ENCODE data around the gene ABHD5. TPM values are rescaled to one million over a fixed set of nuclear protein-coding genes. Genes with fewer than 3 reads are reported as not detected.

ABHD5 gene
- total and polyA plus RNA-seq, 2 of the 8 experiments (the other 6 are each of a cell fraction or from before 2014, with no cell fraction given): 10.5 to 16.4 TPM

- Histone ChIP-seq H2BK5ac (ENCODE audit: low read depth, low read length) (no peak overlapping the region), H3K36me3 (ENCODE audit: control insufficient read depth in 2 of 4, insufficient read depth in 4 of 4, low read length in 3 of 4) (no peaks in the 10 kb centered on the region), H3K23me2 (ENCODE audit: low read depth, low read length) (no peaks in the 10 kb centered on the region), H3K4ac (replicated peaks; ENCODE audit: insufficient read length, low read depth, low read length) (no peak overlapping the region), H3K18ac (ENCODE audit: extremely low read depth, low read length) (no peak overlapping the region), H3K9me3 (ENCODE audit: insufficient read depth in 2 of 2, low read depth in 1 of 2, low read length in 1 of 2) (no peaks in the 10 kb centered on the region), H4K5ac (ENCODE audit: insufficient read length, low read depth, low read length) (no peak overlapping the region), H3K56ac (replicated peaks; ENCODE audit: insufficient read length, low read depth, low read length) (no peak overlapping the region), H3K4me3 (ENCODE audit: extremely low read depth in 1 of 4, insufficient read depth in 2 of 4, low read depth in 3 of 4, low read length in 4 of 4) (no peak overlapping the region), H3K4me2 (ENCODE audit: insufficient read depth in 1 of 2, low read depth in 2 of 2, low read length in 2 of 2) (no peak overlapping the region), H2AK5ac (ENCODE audit: low read depth, low read length) (no peak overlapping the region), H3K27me3 (replicated peaks in 1 of 4; ENCODE audit: control insufficient read depth in 3 of 4, extremely low read depth in 1 of 4, insufficient read depth in 3 of 4, low read length in 3 of 4) (no peaks in the 10 kb centered on the region), H2BK12ac (ENCODE audit: low read depth, low read length) (no peak overlapping the region), H3K14ac (ENCODE audit: insufficient read length) (no peak overlapping the region), H4K8ac (ENCODE audit: extremely low read depth, insufficient read depth, low read length) (no peak overlapping the region), H2AFZ (ENCODE audit: low read length) (no peak overlapping the region), H4K20me1 (replicated peaks in 1 of 2; ENCODE audit: control insufficient read depth in 1 of 2, insufficient read depth in 2 of 2, low read length in 2 of 2) (no peaks in the 10 kb centered on the region), H4K91ac (replicated peaks; ENCODE audit: insufficient read length, low read length) (no peak overlapping the region), H2BK120ac (replicated peaks; ENCODE audit: low read depth, low read length) (no peak overlapping the region), H3K4me1 (replicated peaks in 1 of 4; ENCODE audit: control insufficient read depth in 3 of 4, insufficient read depth in 4 of 4, low read length in 3 of 4) (peaks cover 2 to 11% (median 5%) of the 10 kb centered on the region in 4 experiments; a peak in 5 of 7 replicates), H3K79me2 (ENCODE audit: control insufficient read depth in 1 of 2, insufficient read depth in 2 of 2, low read length in 2 of 2) (no peaks in the 10 kb centered on the region), H2BK20ac (ENCODE audit: low read length) (no peak overlapping the region), H3K27ac (ENCODE audit: low read depth, low read length) (no peak overlapping the region), H3K23ac (ENCODE audit: insufficient read length) (no peak overlapping the region), H2BK15ac (ENCODE audit: low read length) (no peak overlapping the region), H3K9ac (replicated peaks in 1 of 4; ENCODE audit: extremely low read depth in 1 of 4, low read depth in 3 of 4, low read length in 3 of 4) (no peak overlapping the region), H3K79me1 (ENCODE audit: low read depth, low read length) (no peaks in the 10 kb centered on the region)
- CTCF ChIA-PET (ENCODE audit: partially characterized antibody): interaction anchor here (0.7 to 1.5 kb wide), 4 partner anchors 11 to 32 kb away, joined by 3 to 5 read pairs (median 3); no protein-coding TSS in a partner anchor
- FAIRE-seq (no peak), DNase-seq (ENCODE audit: low read depth in 1 of 2, low spot score in 2 of 2) (no peak)
- 81% methylated on average over 6 of the region's 6 CpGs; no CpG with 5 or more reads in 1 of the 2 experiments for WGBS, 2 experiments (ENCODE audit: extremely low coverage in 1 of 2, insufficient coverage in 1 of 2, insufficient read length in 1 of 2, insufficient replicate concordance in 2 of 2, low coverage in 1 of 2, low lambda C conversion rate in 2 of 2, missing lambda C conversion rate in 1 of 2)
- POLR2A ChIA-PET (ENCODE audit: partially characterized antibody): interaction anchor here (0.6 to 1.7 kb wide), 3 partner anchors 36 to 196 kb away, joined by 3 to 5 read pairs (median 3); partner anchors contain the start of gene ABHD5
- TF ChIP-seq SAP30 (IDR thresholded peaks at IDR 0.05; ENCODE audit: insufficient read depth, insufficient replicate concordance, low read length) (no peak), ZNF274 (IDR thresholded peaks at IDR 0.05; ENCODE audit: borderline replicate concordance, extremely low read depth, low read length) (no peak), POLR2A (IDR thresholded peaks at IDR 0.05; ENCODE audit: control extremely low read depth in 1 of 2, low read depth in 2 of 2, low read length in 2 of 2) (no peak), RAD21 (IDR thresholded peaks at IDR 0.05 in 1 of 2, conservative IDR thresholded peaks at IDR 0.05 in 1 of 2; ENCODE audit: low read depth in 2 of 2, low read length in 2 of 2) (no peak), CTCF (IDR thresholded peaks at IDR 0.05; ENCODE audit: control extremely low read depth in 1 of 3, insufficient read depth in 1 of 3, low read depth in 1 of 3, low read length in 3 of 3) (peak in 1 of 3 experiments; percentile 10; a peak in 1 of 4 replicates), CEBPB (IDR thresholded peaks at IDR 0.05; ENCODE audit: low read depth, low read length) (peak; percentile 20; the same call in 1 of the 2 replicates), CHD2 (IDR thresholded peaks at IDR 0.05; ENCODE audit: low read length) (no peak), BRCA1 (IDR thresholded peaks at IDR 0.05; ENCODE audit: low read depth, low read length) (no peak), SP4 (IDR thresholded peaks at IDR 0.05; ENCODE audit: low read length) (no peak)
Observed at GRCh38 chr3:43733459-43734384, 43.0 kb downstream of the ABHD5 start.
